H1 (cell line): Measurements from ENCODE around the gene ADARB2. TPM values are rescaled to one million over a fixed set of nuclear protein-coding genes. Genes with fewer than 3 reads are reported as not detected.

Experiments
- CHD7 ChIP-seq: fragments of 300-600 bp; sonication (generic); IDR thresholded peaks from 2 replicates; pipeline ENCODE4 v1.7.1; 2012; ENCODE audit warnings: low read length, moderate library complexity, mild to moderate bottlenecking, inconsistent platforms; ENCODE audit not compliant: insufficient replicate concordance
- POLR2A ChIP-seq, 2 experiments: IDR thresholded peaks; 1 replicate in 1 of 2; 2 replicates in 1 of 2; pipeline ENCODE4 v1.6.1; 2011; ENCODE audit warnings: low read depth in 2 of 2, low read length in 2 of 2, mild to moderate bottlenecking in 2 of 2; ENCODE audit errors: control extremely low read depth in 1 of 2
- polyA plus RNA-seq, 7 experiments: library from polyadenylated mRNA; depleted of rRNA in 3 of 7; stranded (reverse) in 5 of 7; unstranded in 2 of 7; fragments of >200 nt in 5 of 7; fragments of 200-250 nt in 2 of 7; gene quantifications; 1 replicate in 5 of 7; 2 replicates in 1 of 7; 4 replicates in 1 of 7; pipeline versions ENCODE4 v1.2.1 to v1.2.3, GENCODE V29; 2011 to 2013; ENCODE audit warnings: missing spikeins in 2 of 7, mixed read lengths in 2 of 7
- total RNA-seq: library from RNA; stranded (reverse); fragmentation: NEBNext Ultra II Directional; extraction: Animal tissue kit (Norgen Biotek cat#: 25700); gene quantifications from 2 replicates; pipeline ENCODE4 v1.2.1, GENCODE V29; 2021

The ADARB2 gene
- total and polyA plus RNA-seq, 2 of the 8 experiments (the other 6 are each of a cell fraction or from before 2014, with no cell fraction given), result 2.2 to 2.8 TPM

- TF ChIP-seq CHD7 (no peak), POLR2A (IDR thresholded peaks at IDR 0.05; ENCODE audit: control extremely low read depth in 1 of 2, low read depth in 2 of 2, low read length in 2 of 2) (no peak)
These were observed 214.1 kb downstream of the ADARB2 start (continued) for GRCh38 chr10:1523221-1523620.
